C1 segment of cervical spinal cord (tissue), 14 donors: ENCODE measurements around the gene HTT.

Experiments used
- DNase-seq, 14 donors: peaks; one replicate each; lab custom pipeline; 2025; lab: John Stamatoyannopoulos, UW

HTT gene

DNA sequence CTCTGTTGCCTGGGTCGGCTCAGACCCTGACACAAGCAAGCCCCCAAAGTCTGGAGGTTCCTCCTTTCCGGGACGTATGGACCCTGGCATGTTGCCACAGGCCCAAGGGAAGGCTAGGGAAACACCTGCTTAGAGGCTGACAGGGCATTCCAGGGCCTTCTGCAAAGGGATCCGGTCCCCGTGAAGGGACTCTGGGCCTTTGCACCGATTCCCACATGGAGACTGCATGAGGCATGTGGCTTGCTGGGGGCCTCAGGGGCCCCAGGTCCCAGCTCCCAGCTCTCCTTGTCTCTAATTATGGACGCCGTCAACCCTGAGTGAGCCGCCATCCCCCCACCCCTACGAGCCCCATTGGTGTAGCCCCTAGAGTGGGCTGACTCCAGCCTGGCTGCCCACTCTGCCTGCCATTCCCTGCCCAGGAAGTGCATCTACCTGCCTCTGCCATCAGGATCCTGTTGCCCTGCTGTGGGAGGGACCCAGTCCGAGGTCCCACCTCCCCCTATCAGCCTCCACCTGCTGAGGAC, 214.2 kb downstream of the HTT start:
- DNase-seq = no peak

DNA sequence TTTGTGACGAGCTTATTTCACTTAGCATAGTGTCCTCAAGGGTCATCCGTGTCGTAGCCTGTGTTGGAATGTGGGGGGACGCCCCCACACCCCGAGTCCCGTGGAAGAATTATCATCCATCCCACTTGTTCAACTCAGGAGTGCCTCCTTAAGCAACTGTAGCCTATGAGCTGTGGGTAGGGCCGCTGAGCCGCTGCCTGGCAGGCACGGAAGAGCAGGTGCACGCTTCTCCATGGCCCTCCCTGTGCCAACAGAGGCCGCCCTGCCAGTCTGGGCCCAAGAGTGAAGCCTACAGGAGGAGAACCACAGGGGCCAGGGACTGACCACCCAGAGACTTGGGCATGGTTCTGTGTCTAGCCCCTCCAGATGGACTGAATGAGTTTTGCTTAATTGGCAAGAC, 216.0 kb downstream of the HTT start:
- DNase-seq = peak in 1 of 14 donors; percentile 56

DNA sequence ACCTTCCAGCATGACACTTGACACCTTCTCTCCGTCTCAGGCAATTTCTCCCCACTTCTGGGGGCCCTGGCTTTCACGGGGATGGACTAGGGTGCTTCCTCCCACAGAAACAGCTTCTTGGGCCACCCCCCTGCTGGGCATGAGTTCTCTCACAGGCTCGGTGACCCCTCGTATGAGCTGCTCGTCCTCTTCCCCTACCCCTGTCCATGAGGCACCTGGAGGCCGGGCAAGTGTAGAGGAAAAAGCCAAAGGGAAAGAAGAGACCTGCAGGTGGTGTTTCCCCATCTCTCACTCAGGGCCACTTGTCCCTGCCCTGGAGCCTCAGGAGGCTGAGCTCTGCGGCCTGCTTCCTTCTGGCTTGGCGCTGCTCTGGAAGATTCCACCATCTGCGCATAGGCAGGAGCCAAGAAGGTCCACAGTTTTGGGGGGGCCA, 216.4 kb downstream of the HTT start:
- DNase-seq = peak in 1 of 14 donors; percentile 46

DNA sequence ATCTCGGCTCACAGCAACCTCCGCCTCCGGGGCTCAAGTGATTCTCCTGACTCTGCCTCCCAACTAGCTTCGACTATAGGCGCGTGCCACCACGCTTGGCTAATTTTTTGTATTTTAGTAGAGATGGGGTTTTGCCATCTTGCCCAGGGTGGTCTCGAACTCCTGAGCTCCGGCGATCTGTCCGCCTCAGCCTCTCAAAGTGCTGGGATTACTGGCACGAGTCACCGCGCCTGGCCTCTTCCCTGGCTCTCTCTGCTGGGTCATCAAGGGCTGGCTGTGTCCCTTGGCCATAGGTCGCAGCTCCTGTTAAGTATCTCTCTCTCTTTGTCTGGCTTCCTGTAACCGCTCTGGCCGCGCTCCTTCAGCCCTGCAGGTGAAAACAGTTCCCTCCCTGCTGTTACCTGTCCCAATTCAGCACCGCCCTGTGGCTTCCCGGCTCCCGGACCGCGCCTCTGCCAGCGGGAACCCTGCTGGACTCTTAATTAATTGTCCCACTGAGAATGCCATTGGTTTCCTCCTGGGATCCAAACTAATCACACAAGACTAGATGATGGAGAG, 217.0 kb downstream of the HTT start:
- DNase-seq = peak in 2 of 14 donors; percentile 71 to 78

DNA sequence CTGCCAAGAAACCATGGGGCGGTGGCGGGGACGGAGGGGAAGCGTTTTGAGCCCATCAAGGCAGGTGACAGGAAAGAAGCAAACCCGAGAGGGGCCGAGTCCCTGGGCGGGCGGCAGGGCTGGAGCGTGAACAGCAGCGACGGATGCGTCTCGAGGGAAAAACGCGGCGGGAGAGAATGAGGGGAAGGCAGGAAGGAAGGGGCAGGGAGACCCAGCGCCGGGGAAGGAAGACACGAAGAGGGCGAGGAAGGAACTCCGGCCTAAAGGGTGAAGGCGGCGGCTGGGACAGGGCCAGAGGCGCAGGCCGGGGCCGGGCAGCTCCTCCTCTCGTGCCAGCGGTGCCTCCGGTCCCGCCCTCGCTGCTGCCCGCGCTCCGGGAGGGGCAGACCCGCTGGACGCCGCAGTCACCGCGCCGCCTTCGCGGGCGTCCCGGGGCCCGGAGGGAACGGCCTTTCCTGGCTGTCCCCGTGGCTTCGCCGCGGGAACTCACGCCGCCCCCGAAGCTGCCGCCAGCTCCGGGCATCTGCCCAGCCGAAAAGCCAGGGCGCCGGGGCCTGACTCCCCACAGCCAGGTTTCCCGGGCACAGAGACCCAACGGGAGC, 217.6 kb downstream of the HTT start:
- peak in 9 of 14 donors; percentile 27 to 79 (median 69) for DNase-seq

DNA sequence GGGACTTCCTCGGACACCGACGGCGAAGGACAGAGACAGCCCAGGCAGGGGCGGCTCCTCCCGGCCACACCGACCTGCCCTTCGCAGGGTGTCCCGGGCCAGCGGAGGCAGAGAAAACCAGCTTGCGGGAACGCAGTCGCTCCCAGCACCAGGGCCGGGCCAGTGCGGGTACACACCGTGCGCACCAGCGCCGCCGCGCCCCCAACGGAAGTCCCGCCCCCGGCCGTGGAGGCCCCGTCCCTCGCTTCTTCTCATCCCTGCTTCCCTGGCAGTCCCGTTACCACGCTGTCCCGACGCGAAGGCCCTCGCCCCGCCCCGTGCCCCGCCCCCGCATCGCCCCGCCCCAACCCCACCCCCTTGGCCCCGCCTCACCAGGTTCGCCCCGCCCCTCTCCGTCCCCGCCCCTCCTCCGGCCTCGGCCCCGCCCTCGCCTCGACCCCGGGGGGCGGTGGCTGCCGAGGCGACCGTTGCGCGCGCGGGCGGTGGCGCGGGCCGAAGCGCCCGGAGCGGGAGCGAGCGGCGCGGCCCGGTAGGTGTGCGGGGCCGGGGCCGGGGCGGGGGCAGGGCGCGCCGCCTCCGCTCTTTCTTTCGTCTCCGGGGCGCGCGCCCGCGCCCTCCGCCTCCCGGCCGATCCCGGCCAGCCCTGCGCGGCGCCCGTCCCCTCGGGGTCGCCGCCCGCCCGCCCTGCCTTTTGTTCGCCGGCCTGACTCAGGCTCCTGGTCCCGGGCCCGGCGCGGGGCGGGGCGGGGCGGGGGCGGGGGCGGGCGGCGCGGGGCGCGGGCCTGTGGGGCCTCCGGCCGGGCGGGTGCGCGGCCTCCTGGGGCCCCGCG, 218.3 kb downstream of the HTT start, which contains the start of gene RGS12:
TSS of gene RGS12 (plus strand) at position 451 of the 830 bp plus-strand sequence. CDS start 23,150 bp downstream, outside the sequence.
- peak; percentile 51 to 98 (median 92) for DNase-seq
